CD4-positive, alpha-beta T cell treated with Interferon alpha-2 for 1 hour (primary cell): ENCODE data around the gene SEPTIN12.

Experiments used
- DNase-seq, 2 donors: peaks; one replicate each; pipeline ENCODE4 v3.0.0-alpha.2; 2020 to 2022

Gene SEPTIN12, protein sequence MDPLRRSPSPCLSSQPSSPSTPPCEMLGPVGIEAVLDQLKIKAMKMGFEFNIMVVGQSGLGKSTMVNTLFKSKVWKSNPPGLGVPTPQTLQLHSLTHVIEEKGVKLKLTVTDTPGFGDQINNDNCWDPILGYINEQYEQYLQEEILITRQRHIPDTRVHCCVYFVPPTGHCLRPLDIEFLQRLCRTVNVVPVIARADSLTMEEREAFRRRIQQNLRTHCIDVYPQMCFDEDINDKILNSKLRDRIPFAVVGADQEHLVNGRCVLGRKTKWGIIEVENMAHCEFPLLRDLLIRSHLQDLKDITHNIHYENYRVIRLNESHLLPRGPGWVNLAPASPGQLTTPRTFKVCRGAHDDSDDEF

DNA sequence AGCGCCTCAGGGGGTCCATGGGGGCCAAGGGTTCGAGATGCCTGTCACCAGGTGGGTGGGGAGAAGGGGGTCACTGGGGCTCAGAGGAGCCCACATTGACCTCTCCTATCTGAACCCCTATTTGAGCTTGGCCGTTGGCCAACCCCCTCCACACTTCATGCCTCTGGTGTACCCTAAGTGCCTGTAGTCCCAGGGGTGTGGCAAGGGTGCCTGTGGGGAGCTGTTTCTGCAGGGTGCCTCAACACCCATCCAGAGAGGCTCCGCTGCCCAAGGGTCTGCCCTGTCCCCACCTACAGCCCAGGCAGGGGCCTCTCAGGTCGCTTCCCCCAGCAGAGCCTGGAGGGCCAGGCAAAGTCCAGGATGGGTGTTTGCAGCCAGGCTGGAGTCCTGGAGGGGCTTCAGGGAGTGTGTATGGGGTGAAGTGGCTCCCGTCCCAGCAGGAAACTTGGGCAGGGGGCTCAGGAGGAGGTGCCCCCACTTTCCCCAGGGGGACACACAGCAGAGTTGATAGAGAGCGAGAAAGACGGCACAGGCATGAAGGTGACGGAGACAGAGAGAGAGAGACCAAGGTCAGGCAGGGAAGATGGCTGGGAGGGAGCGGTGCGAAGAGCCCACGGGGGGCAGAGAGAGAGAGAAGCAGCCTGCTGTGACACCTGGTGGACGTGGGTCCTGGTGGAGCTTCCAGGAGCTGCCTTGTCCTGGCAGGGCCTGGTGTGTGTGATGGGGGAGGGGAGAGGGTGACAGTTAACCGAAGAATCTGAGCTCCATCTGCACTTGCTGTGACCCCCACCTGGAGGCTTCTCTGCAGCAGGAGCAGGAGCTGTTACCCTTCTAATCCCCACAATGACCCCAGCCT lies at the start of gene SEPTIN12:
Gene SEPTIN12, minus strand, starts transcription at position 719 of the 856 bp plus-strand sequence. Its CDS starts 700 bp downstream, at position 19.
- DNase-seq = no peak

DNA sequence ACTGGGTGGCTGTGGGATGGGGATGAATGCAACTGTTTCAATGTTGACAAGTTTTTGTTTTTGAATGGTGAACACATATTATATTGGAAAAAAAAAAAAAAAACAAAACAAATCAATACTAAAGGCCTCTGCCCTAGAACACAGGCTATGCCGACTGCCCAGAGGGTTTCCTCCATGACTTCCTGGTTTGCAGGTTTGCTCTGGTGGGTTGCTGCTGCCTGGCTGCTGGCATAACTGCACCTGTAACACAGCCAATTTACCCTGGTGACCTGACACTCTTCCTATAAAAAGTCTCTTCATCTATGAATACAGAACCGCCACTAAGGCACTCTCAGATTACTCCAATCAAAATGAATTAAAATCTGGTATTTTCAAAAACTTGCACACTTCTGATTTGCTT lies 48.6 kb upstream of the SEPTIN12 start:
- DNase-seq = no peak

DNA sequence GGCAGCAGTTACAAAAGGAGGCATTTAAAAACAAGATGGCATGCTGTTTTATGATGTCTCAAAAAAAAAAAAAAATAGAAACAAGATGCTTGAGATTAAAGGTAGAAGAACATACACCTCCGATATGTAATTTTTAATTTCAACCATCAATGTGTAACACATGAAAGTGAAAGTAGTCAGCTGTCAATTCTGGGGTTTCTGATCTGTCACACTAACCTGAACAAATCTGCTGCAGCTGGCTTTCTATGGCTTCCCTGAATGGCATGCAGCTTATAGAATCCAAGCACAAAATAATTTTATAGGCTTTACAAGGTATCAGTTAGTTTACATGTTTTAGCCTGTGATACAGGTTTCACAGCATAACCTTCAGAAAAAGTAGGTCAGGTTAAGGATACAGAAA lies 45.4 kb upstream of the SEPTIN12 start:
- no peak for DNase-seq

DNA sequence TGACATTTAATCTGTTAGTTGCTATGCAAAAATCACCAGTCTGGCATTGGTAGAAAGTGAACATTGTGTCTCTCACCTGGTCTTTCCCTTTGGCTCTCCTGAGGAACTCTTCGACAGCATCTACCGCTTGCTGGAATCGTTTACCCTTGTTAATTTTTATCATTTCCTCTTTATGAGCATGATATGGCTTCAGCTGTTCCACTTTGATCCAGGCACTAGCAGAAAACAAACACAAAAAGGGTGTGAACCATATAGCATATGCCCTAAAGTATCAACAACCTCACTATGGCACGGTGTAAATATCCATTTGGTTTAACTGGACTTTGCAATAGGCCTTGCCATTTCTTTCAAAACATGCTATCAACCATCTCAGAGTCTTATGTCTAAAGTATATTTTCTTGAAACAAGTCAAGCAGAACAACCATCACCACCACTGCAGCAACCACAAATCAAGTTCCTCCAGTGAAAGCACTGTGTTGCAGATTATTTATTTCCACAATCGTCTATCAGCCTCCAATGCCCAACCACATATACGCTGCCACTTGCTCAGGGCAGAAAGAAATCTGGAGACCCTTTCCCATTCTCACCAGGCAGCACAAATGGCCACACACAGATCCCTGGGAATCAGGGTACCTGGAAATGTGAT lies 44.7 kb upstream of the SEPTIN12 start:
- DNase-seq = no peak

DNA sequence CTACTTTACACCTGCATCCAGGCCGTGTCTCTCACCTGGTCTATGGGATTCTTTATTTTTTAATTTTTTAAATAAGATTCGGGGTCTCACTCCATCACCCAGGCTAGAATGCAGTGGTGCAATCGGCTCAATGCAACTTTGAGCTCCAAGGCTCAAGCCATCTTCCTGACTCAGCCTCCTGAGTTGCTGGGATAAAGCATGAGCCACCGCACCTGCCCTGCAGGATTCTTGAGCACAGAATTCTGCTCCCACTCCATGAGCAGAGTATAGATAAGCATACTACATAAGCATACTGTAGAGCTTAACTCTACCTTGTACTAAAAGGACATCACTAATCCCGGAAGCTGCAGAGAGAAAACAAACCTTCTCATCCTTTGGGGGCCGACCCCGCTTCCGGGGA lies 43.5 kb upstream of the SEPTIN12 start:
- DNase-seq = no peak

DNA sequence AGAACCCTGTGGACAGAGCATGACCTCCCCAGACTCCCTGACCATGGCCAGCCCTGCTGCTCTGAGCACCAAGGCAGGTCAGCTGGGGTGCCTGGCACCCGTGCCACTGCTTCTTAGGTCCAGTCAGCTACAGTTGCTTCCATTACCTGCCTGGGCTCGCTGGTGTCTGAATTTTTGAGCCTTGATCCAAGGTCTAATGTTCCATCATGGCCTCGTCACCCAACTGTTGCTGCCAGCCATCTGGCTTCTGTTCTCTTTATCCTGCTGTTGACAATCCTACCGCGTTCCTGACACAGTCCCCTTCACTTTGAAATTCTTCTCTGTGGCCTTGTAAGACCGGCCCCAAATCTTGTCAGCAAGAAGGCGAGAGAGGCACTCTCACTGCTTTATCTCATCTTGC lies 42.3 kb upstream of the SEPTIN12 start:
- no peak for DNase-seq

DNA sequence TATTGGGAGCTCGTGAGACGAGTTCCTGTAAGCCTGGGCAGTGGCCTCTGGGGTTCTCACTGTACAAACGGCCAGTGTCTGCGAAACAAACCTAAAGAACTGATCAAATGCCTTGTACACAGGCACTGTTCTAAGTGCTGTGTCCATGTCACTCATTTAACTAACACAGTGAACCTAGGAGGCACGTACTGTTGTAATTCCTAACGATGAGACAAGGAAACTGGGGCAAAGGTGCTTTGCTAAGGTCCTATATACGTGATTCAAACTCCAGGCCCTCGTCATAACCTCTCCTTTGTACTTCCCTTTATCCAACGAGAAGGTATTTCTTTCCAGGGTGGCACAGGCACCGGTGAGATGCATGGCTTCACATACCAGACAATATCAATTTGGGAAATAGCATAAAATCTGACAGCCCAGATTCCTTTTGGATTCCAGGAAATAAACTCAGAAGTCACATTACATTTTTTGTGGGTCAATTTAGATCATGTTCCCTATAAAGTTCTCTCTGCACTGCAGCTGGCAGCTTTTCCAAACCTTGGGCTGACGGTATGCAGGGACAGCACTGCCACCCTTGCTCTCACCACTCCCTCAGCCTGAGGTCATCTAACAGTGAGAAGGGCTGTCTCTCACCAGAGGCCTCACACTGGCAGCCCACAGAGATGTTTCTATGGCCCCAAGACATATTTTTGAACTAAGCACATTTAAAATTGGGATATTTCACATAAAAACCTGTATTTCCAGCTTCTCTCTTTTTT lies 40.6 kb upstream of the SEPTIN12 start:
- no peak for DNase-seq

DNA sequence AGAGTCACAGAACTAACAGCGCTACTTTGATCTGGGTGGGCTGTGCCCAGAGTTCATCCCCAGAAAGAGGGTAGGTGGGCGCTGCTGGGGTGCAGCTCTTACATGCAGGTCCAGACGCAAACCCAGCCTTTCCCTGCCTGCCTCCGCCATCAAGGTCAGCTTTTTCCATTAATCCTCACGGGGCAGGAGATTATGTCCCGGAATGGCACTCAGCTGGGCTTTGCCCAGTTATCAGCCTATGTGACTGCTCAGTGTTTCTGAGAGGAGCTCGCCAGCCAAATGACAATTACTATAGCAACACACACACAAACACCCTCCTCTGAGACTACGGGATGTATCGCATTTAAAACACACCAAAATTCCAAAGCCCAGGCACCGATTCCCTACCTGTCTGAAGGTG lies 38.8 kb upstream of the SEPTIN12 start:
- DNase-seq = no peak

DNA sequence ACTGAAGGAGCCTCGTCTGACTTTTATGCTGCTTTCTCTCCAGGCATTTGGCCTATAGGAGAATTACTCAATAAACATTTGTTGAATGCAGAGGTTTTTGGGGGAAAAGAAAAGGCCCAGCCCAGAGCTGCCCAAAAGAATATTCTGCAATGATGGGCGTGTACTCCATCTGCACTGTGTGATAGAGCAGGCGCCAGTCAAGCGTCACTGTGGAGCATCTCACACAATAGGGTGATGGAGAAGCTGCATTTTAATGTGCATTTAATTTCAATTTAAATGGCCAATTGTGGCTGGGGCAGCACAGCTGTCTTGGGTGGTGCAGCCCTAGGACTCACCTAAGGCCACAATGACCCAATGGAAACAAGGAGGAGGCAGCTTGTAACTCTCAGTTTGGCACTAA lies 38.4 kb upstream of the SEPTIN12 start:
- no peak for DNase-seq

DNA sequence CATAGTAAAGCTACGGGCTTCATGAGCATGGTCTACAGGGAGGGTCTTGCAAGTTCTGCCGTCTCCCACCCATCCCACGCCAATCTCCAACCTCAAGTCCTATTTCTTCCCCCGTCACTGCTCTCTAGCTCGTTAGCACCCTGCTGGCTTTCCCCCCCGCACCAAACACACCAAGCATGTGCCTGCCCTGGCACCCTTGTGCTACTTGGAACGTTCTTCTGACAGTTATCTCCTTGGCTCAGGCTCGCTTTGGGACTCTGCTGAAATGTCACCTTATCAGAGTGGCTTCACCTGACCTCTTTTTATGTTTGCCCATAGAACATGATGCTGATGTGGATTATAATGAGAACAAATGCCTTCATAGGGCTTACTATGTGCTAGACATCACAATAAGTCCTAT lies 37.1 kb upstream of the SEPTIN12 start:
- no peak for DNase-seq

DNA sequence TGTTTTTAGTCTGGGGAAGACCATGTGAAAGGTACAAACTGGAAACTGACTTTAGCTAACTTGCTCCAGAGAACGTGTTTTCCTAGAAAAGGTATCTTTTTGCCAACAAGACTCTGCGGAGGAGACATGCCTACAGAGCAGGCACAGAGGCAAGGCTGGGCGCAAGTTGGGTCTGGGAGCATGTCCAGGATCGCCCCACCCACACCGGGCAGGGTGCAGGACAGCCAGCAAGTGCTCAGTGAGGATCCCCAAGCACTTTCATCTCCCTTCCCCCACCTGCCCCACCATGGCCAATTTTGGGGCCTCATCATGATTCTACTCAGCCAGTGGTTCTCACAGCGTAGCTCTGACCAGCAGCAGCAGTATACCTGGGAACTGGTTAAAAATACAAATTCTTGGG lies 32.5 kb upstream of the SEPTIN12 start:
- no peak for DNase-seq

DNA sequence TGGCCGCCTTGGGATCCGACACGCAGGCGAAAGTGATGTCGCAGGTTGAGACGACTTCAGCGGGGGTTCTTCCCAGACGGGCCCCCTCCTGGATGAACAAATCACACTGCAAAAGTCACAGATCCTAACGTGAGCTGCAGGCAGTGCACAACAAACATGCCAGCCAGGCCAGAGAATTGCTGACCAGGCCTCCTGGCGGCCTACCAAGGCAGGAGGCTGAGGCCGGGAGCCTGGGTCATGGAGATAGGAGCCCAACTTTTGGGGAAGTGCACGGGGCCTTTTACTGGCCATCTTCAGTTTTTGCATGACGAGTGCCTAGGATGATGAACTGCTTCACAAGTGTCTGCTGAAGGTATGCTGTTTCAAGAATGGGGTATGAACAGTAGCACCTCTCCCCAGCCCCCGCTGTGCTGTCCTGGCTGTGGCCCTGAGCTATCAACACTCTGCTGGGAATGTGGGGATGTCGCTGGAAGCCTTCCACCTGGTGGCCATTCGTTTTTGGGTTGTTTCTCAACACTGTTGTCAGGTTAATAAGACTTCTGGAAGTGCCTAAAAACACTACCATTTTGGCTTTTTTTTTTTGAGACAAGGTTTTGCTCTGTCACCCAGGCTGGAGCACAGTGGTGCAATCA lies 26.5 kb upstream of the SEPTIN12 start:
- no peak for DNase-seq

DNA sequence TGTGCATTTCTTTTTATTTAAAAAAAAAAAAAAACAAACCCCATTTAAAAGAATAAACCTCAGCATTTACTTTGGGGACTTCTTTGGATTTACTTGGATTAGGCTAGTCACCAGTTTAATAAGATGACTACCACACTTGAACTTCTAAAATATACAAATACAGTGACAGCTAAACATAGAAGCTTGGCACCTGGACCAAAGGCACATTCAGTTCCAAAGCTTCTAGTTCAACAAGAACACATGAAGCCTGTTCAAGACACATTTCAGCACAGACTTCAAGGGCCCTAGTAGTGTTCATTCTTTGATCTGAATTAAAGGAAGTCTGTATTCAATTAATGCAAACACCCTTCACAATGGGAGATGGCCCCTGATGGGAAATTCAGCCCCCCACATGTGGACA lies 25.9 kb upstream of the SEPTIN12 start:
- DNase-seq = no peak

DNA sequence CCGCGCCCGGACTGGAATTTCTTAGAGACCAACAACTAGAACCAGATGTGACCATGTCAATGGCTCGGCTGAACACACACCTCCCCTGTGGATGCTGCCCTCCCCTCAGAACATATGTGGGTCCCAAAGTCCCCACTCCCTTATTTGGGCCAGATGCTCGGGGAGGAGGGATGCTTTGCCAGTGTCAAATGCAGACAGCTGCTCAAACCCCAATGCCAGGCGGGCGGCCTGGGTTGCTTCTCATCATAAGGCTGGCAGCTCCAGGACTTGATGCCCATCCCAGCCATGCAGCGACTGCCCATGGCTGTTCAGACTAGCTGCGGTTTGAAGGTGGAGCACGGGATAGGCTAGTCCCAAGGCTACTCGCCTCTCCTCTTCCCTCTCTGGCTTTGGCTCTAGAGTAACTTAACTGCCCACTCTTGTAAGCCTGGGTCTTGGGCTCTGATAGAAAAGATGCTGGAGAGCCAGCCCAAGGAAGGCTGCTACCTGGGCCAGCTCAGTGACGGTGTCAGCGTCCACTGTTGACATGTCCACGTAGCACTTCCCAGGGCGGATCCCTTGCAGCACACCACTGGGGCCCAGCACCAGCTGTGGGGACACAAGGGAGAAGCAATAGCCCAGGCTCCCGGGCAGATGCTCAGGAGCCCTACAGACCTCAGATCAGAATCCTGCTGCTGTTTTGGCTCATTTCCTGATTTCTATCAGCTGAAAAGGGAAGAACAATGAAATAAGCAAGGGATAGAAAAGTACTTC lies 25.3 kb upstream of the SEPTIN12 start:
- DNase-seq = no peak

DNA sequence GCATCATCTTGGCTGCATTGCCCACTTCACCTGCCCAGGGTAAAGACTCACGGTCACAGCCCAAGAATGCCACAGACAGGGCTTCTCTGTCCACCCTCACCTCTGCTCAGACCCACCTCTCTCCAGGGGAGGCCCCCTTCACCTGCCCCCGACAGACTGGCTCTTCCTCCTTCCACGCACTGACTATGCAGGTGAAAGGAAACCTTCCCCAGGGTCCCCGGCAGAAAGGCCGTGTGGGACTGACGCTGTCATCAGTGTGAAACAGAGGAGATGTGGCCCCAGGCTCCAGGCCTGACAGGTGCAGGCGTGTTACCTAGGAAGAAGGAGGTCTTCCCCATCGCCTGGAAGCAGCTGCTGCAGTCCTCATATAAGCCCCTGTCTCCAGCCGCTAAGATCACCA lies 23.6 kb upstream of the SEPTIN12 start:
- DNase-seq = no peak

DNA sequence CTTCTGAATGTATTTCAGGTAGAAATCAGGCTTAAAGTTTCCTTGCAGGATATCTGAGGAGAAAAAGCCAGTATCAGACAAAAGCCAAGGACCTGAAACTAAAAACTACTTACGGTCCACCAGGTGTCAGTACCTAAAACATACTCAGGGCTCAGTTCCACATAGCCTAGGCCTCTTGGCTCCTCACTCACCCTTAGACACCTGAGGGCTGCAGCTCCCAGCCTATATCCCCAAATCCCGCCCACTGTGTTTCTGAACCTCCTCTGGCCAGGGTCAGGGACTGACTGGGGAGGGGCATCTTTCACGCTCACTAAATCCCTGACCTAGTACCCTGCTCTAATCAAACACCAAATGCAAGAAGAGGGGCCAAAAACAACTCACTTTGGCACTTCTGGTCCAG lies 23.1 kb upstream of the SEPTIN12 start:
- no peak for DNase-seq

DNA sequence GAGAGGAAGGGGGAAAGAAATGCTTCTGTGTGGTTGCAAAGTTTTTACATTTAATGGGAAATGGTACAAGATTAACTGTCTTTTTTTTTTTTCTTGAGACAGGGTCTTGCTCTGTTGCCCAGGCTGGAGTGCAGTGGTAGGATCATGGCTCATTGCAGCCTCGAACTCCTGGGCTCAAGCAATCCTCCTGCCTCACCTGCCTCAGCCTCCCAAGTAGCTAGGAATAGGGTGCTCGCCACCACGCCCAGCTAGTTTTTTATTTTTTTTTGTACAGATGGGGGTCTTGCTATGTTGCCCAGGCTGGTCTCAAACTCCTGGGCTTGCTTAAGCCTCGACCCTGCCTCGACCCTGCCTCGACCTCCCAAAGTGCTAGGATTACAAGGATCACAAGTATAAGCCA lies 18.1 kb upstream of the SEPTIN12 start:
- DNase-seq = no peak

DNA sequence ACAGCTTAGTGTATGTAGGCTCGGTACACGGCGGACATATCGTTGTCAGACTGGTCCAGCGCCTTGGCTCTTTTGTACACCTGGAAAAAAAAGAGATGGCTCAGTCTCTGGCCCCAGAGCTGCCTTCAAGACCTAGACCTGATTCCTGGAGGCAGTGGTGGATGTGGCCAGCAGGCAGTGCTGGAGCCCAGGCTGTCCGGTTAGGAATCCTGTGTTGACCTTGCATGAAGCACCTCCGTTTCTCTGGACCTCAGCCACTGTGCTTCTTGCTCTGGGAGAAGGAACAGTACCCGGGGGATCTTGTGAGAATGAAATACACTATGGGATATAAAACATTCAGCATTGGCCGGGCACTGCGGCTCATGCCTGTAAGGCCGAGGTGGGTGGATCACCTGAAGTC lies 17.1 kb upstream of the SEPTIN12 start:
- no peak for DNase-seq

DNA sequence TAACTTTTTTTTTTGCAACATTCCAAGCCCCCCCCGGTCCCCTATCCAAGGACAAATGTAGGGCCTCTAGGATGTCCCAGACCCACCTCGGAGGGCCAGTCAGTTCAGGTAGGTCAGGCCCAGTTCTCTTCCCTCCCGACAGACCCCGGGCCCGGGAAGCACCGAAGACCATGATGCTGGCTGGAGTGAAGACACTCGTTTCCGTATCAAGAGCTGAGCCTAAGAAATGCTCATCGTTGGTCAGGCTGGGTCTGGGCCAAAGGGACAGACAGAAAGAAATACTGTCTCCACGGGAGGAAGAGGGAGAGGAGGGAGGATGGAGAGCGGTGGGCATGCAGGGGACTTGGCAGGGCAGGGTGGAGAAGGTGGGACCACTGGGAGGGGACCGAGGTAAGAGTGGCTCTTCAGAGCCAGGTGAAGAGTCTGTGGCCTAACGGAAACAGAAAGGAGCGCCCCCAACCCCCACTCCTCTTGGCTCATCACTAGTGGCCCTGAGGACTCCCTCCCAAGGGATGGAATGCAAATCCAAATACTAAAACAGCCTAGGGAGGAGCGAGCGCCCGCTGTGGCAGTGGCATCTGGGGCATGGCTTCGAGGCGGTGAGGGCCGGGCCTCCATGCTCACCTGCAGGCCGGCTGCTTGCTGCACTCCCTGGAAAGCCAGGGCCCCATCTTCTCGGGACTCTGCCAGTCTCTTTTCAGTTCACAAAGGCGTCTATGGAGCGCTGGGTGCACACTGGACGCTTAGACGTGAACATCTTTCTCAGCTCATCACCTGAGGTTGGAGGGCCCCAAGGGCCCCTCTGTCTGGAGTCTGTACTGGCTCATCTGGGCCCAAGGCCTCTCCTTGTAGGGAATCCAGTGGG lies 16.0 kb upstream of the SEPTIN12 start:
- no peak for DNase-seq

DNA sequence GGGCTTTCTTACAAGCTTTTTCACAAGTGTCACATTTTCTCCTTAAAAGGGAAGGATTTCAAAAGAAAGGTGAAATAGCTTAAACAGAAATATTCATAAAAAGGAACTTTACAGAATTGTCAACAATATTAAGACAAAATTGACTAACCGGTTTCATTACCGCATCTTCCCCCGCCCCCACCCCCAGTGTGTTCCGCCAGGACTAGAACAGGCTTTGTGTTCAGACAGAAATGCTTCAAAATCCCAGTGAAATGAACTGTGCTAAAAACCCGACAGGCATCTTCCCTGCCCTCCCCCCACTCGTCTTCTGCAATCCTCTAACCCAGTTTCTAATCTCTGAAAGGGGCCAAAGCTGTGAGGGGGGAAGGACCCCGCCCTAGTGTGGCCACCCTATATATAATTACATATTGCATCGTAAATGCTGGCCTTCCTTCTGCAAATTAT lies 15.3 kb upstream of the SEPTIN12 start:
- DNase-seq = no peak
